Measurements from ENCODE around the gene GABBR2. TPM values are rescaled to one million over a fixed set of nuclear protein-coding genes. Genes with fewer than 3 reads are reported as not detected.

GABBR2 gene
- total RNA-seq, 1 donor from 2014 or later: not detected

- H3K36me3 ChIP-seq (ENCODE audit: control insufficient read depth, insufficient read depth, low read length): no peaks in the 10 kb centered on the region
- no peak overlapping the region for H3K4me3 ChIP-seq (ENCODE audit: low read depth, low read length)
- DNase-seq (ENCODE audit: low read depth) (no peak), FAIRE-seq (no peak)
- no peak for TF ChIP-seq CTCF (IDR thresholded peaks at IDR 0.05; ENCODE audit: insufficient read depth, low read length, severe bottlenecking)
- H3K27me3 ChIP-seq (ENCODE audit: control insufficient read depth, insufficient read depth, low read length): no peaks in the 10 kb centered on the region
Observed at GRCh38 chr9:98559561-98559960, 149.2 kb downstream of the GABBR2 start.

DNA sequence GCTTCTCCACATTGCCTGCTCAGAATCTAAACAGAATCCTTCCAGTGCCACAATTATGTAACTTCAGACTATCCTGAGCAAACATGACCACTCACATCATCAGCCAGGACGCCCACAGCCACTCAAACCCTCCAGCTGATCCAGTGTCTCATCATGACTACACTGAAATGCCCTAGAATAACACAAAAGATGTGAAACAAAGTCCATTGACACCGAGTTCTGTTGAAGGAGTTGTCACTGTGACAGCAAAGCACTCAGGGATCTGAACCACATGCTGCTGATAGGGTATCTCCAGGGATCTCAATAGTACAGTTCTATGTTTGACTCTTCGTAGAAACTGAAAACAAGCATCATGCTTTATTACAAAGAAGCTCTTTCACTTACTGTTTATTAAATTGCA, 150.2 kb downstream of the GABBR2 start:
- Histone ChIP-seq H3K4me3 (ENCODE audit: low read depth, low read length) (no peak overlapping the region), H3K27me3 (ENCODE audit: control insufficient read depth, insufficient read depth, low read length) (no peaks in the 10 kb centered on the region), H3K36me3 (ENCODE audit: control insufficient read depth, insufficient read depth, low read length) (no peaks in the 10 kb centered on the region)
- FAIRE-seq (peak; percentile 60), DNase-seq (ENCODE audit: low read depth) (peak; percentile 26)
- no peak for TF ChIP-seq CTCF (IDR thresholded peaks at IDR 0.05; ENCODE audit: insufficient read depth, low read length, severe bottlenecking)

GRCh38 chr9:98556511-98556910, 152.2 kb downstream of the GABBR2 start:
- Histone ChIP-seq H3K4me3 (ENCODE audit: low read depth, low read length) (no peak overlapping the region), H3K27me3 (ENCODE audit: control insufficient read depth, insufficient read depth, low read length) (no peaks in the 10 kb centered on the region), H3K36me3 (ENCODE audit: control insufficient read depth, insufficient read depth, low read length) (no peaks in the 10 kb centered on the region)
- no peak for DNase-seq (ENCODE audit: low read depth)
- FAIRE-seq: no peak
- TF ChIP-seq CTCF (IDR thresholded peaks at IDR 0.05; ENCODE audit: insufficient read depth, low read length, severe bottlenecking): no peak

GRCh38 chr9:98555651-98556465, 152.9 kb downstream of the GABBR2 start:
- no peak for TF ChIP-seq CTCF (IDR thresholded peaks at IDR 0.05; ENCODE audit: insufficient read depth, low read length, severe bottlenecking)
- DNase-seq (ENCODE audit: low read depth) (no peak), FAIRE-seq (no peak)
- Histone ChIP-seq H3K4me3 (ENCODE audit: low read depth, low read length) (no peak overlapping the region), H3K36me3 (ENCODE audit: control insufficient read depth, insufficient read depth, low read length) (no peaks in the 10 kb centered on the region), H3K27me3 (ENCODE audit: control insufficient read depth, insufficient read depth, low read length) (no peaks in the 10 kb centered on the region)

- DNase-seq (ENCODE audit: low read depth): no peak
- FAIRE-seq: no peak
- no peaks in the 10 kb centered on the region for H3K36me3 ChIP-seq (ENCODE audit: control insufficient read depth, insufficient read depth, low read length)
- H3K27me3 ChIP-seq (ENCODE audit: control insufficient read depth, insufficient read depth, low read length): no peaks in the 10 kb centered on the region
- TF ChIP-seq CTCF (IDR thresholded peaks at IDR 0.05; ENCODE audit: insufficient read depth, low read length, severe bottlenecking): no peak
- no peak overlapping the region for H3K4me3 ChIP-seq (ENCODE audit: low read depth, low read length)
Observed at GRCh38 chr9:98554752-98555151, 154.0 kb downstream of the GABBR2 start.

GRCh38 chr9:98552331-98552730, 156.4 kb downstream of the GABBR2 start:
- TF ChIP-seq CTCF (IDR thresholded peaks at IDR 0.05; ENCODE audit: insufficient read depth, low read length, severe bottlenecking): no peak
- H3K36me3 ChIP-seq (ENCODE audit: control insufficient read depth, insufficient read depth, low read length): no peaks in the 10 kb centered on the region
- FAIRE-seq (no peak), DNase-seq (ENCODE audit: low read depth) (no peak)
- H3K4me3 ChIP-seq (ENCODE audit: low read depth, low read length): no peak overlapping the region
- no peaks in the 10 kb centered on the region for H3K27me3 ChIP-seq (ENCODE audit: control insufficient read depth, insufficient read depth, low read length)

All from bronchial epithelial cell (primary cell).